Fibroblast of lung (primary cell): Measurements from ENCODE around the gene COL9A3. TPM values are rescaled to one million over a fixed set of nuclear protein-coding genes. Genes with fewer than 3 reads are reported as not detected.

ENCODE experiments used
- DNase-seq, 2 donors: peaks; one replicate each; pipeline versions ENCODE4 v3.0.0 to v3.0.0-alpha.2; 2010; ENCODE audit warnings: low read depth in 2 of 2
- H2AFZ ChIP-seq: 2 replicates; pipeline ENCODE4 v1.5.1; 2012; ENCODE audit warnings: low read length, control low read depth, inconsistent platforms
- H3K27ac ChIP-seq: 2 replicates; pipeline ENCODE4 v1.5.1; 2011; ENCODE audit warnings: low read length, control low read depth; ENCODE audit not compliant: insufficient read depth
- H3K27me3 ChIP-seq: 2 replicates; pipeline ENCODE4 v1.5.1; 2011; ENCODE audit warnings: mild to moderate bottlenecking, low read length; ENCODE audit not compliant: control insufficient read depth, insufficient read depth
- H3K36me3 ChIP-seq: 2 replicates; pipeline ENCODE4 v1.5.1; 2011; ENCODE audit warnings: low read length; ENCODE audit not compliant: control insufficient read depth, insufficient read depth
- H3K4me1 ChIP-seq: 2 replicates; pipeline ENCODE4 v1.5.1; 2011; ENCODE audit warnings: low read length; ENCODE audit not compliant: control insufficient read depth, insufficient read depth; ENCODE audit errors: extremely low read depth
- H3K4me2 ChIP-seq: 2 replicates; pipeline ENCODE4 v1.5.1; 2011; ENCODE audit warnings: low read length, control low read depth; ENCODE audit not compliant: insufficient read depth; ENCODE audit errors: extremely low read depth
- H3K4me3 ChIP-seq, 4 experiments: fragments of 200-600 bp in 1 of 4; sonication (generic) in 1 of 4; replicated peaks in 1 of 4; 2 replicates each; pipeline ENCODE4 v1.5.1; 2011 to 2016; ENCODE audit warnings: low read length in 4 of 4, low read depth in 3 of 4, mild to moderate bottlenecking in 3 of 4, control low read depth in 2 of 4, inconsistent platforms in 1 of 4, mixed read lengths in 1 of 4; ENCODE audit not compliant: insufficient read depth in 1 of 4; ENCODE audit errors: control extremely low read depth in 1 of 4
- H3K79me2 ChIP-seq: 2 replicates; pipeline ENCODE4 v1.5.1; 2012; ENCODE audit warnings: mild to moderate bottlenecking, low read length, inconsistent platforms; ENCODE audit not compliant: control insufficient read depth, insufficient read depth
- H3K9ac ChIP-seq: 2 replicates; pipeline ENCODE4 v1.5.1; 2011; ENCODE audit warnings: mild to moderate bottlenecking, low read length, control low read depth; ENCODE audit not compliant: insufficient read depth
- H3K9me3 ChIP-seq: 2 replicates; pipeline ENCODE4 v1.5.1; 2012; ENCODE audit warnings: low read depth, low read length; ENCODE audit not compliant: control insufficient read depth, insufficient read depth
- H4K20me1 ChIP-seq: 2 replicates; pipeline ENCODE4 v1.5.1; 2011; ENCODE audit warnings: low read length; ENCODE audit not compliant: control insufficient read depth, insufficient read depth; ENCODE audit errors: extremely low read depth
- EZH2 ChIP-seq: IDR thresholded peaks from 2 replicates; pipeline ENCODE4 v1.5.1; 2012; ENCODE audit warnings: low read length, control low read depth, mild to moderate bottlenecking; ENCODE audit errors: missing control alignments
- polyA plus RNA-seq, 2 donors: library from polyadenylated mRNA; depleted of rRNA in 1 of 2; stranded (reverse) in 1 of 2; unstranded in 1 of 2; fragments of >200 nt; gene quantifications; 2 replicates each; pipeline ENCODE4 v1.2.1, GENCODE V29; 2011 to 2012; ENCODE audit warnings: missing spikeins in 1 of 2
- total RNA-seq: library from RNA; depleted of rRNA; stranded (reverse); fragments of >200 nt; gene quantifications from 2 replicates; pipeline ENCODE4 v1.2.1, GENCODE V29; 2014
- TF ChIP-seq, protein P1 (sequence below), 2 donors: IDR thresholded peaks in 1 of 2; conservative IDR thresholded peaks in 1 of 2; 1 replicate in 1 of 2; 2 replicates in 1 of 2; pipeline ENCODE4 v1.5.1; 2011 to 2012; ENCODE audit warnings: low read length in 2 of 2, control low read depth in 1 of 2, inconsistent platforms in 1 of 2, low read depth in 1 of 2, mild to moderate bottlenecking in 1 of 2

Gene COL9A3
- total and polyA plus RNA-seq, 2 donors (not counting 1 experiment from before 2014, with no cell fraction given), result 0.17 TPM

DNA sequence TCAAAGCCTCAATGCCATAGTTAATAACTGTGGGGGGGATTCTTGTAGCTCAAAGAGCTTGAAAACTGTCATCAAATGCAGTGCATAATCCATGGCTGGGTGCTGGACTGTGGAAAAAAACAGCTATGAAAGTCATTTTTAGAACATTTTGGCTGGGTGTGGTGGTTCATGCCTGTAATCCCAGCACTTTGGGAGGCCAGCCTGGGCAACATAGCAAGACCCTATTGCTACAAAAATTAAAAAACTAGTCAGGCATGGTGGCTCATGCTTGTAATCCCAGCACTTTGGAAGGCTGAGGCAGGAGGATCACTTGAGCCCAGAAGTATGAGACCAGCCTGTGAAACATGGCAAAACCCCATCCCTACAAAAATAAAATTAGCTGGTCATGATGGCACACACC lies 32.6 kb downstream of the COL9A3 start:
- DNase-seq, result no peak
- peaks cover 5% of the 10 kb centered on the region for H3K36me3 ChIP-seq
- H3K9ac ChIP-seq, result no peak overlapping the region
- TF ChIP-seq EZH2, result no peak
- TF ChIP-seq, protein P1, sequence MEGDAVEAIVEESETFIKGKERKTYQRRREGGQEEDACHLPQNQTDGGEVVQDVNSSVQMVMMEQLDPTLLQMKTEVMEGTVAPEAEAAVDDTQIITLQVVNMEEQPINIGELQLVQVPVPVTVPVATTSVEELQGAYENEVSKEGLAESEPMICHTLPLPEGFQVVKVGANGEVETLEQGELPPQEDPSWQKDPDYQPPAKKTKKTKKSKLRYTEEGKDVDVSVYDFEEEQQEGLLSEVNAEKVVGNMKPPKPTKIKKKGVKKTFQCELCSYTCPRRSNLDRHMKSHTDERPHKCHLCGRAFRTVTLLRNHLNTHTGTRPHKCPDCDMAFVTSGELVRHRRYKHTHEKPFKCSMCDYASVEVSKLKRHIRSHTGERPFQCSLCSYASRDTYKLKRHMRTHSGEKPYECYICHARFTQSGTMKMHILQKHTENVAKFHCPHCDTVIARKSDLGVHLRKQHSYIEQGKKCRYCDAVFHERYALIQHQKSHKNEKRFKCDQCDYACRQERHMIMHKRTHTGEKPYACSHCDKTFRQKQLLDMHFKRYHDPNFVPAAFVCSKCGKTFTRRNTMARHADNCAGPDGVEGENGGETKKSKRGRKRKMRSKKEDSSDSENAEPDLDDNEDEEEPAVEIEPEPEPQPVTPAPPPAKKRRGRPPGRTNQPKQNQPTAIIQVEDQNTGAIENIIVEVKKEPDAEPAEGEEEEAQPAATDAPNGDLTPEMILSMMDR (conservative IDR thresholded peaks at IDR 0.05 in 1 of 2, IDR thresholded peaks at IDR 0.05 in 1 of 2; ENCODE audit: low read depth in 1 of 2, low read length in 2 of 2), result no peak
- no peaks in the 10 kb centered on the region for H3K4me1 ChIP-seq
- no peaks in the 10 kb centered on the region for H3K27me3 ChIP-seq
- H3K27ac ChIP-seq, result no peak overlapping the region
- no peak overlapping the region for H3K4me2 ChIP-seq
- H3K4me3 ChIP-seq, result no peak overlapping the region
- no peak overlapping the region for H2AFZ ChIP-seq
- H3K79me2 ChIP-seq, result no peaks in the 10 kb centered on the region
- H4K20me1 ChIP-seq, result no peaks in the 10 kb centered on the region
- no peaks in the 10 kb centered on the region for H3K9me3 ChIP-seq

DNA sequence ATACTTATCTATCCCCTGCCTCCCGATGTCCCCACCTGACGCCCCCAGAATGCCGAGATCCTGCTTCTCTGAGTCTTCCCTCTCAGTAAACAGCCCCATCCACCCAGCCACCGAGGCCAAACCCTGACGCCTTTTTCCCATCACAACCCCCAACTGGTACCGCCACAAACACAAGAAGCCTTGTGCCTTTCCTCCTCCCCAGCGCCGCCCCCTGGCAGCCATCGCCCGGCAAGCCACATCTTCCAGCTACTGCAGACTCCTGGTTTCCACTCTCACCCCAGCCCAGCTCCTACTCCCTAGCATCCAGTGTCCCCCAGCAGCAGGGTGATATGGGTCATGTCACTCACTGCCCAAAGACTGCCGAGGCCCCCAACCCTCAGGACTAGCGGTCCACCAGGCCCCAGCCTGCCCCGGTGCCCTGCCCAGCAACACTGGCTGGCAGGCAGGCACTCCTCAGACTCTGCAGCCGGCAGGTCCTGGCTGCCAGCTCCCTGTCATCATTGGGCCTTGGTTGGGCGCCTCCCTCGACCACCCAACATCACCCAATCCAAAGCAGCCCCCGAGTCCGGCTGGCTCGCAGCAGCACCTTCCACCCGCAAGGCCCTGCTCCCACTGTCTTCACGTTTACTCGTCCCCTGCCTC lies 33.6 kb downstream of the COL9A3 start:
- H3K27ac ChIP-seq, result no peak overlapping the region
- DNase-seq, result no peak
- no peak for TF ChIP-seq EZH2
- TF ChIP-seq, protein P1 (conservative IDR thresholded peaks at IDR 0.05 in 1 of 2, IDR thresholded peaks at IDR 0.05 in 1 of 2; ENCODE audit: low read depth in 1 of 2, low read length in 2 of 2), result no peak
- H3K4me1 ChIP-seq, result no peaks in the 10 kb centered on the region
- no peak overlapping the region for H2AFZ ChIP-seq
- H3K36me3 ChIP-seq, result peaks cover 5% of the 10 kb centered on the region
- H3K79me2 ChIP-seq, result no peaks in the 10 kb centered on the region
- H4K20me1 ChIP-seq, result no peaks in the 10 kb centered on the region
- H3K4me2 ChIP-seq, result no peak overlapping the region
- H3K27me3 ChIP-seq, result no peaks in the 10 kb centered on the region
- no peak overlapping the region for H3K4me3 ChIP-seq
- H3K9ac ChIP-seq, result no peak overlapping the region
- no peaks in the 10 kb centered on the region for H3K9me3 ChIP-seq

- TF ChIP-seq EZH2, result no peak
- TF ChIP-seq, protein P1 (conservative IDR thresholded peaks at IDR 0.05 in 1 of 2, IDR thresholded peaks at IDR 0.05 in 1 of 2; ENCODE audit: low read depth in 1 of 2, low read length in 2 of 2), result no peak
- Histone ChIP-seq H3K36me3 (peaks cover 7% of the 10 kb centered on the region), H3K4me1 (no peaks in the 10 kb centered on the region), H3K9ac (no peak overlapping the region), H3K79me2 (no peaks in the 10 kb centered on the region), H4K20me1 (no peaks in the 10 kb centered on the region), H3K27me3 (no peaks in the 10 kb centered on the region), H3K4me3 (no peak overlapping the region), H3K9me3 (no peaks in the 10 kb centered on the region), H2AFZ (no peak overlapping the region), H3K4me2 (no peak overlapping the region), H3K27ac (no peak overlapping the region)
- DNase-seq, result no peak
Observed at GRCh38 chr20:62852196-62852595, 35.3 kb downstream of the COL9A3 start.
